Mucosa of stomach (tissue), 1 donor: ENCODE results near the gene MYO1B.
A peak's percentile ranks its signal among the peaks of the same experiment; 100 is the strongest.

Source experiments
- H3K27me3 ChIP-seq: one replicate; pipeline ENCODE4 v1.7.0; 2013; ENCODE audit warnings: mild to moderate bottlenecking, low read length; ENCODE audit not compliant: control insufficient read depth, insufficient read depth
- H3K36me3 ChIP-seq: one replicate; pipeline ENCODE4 v1.7.0; 2013; ENCODE audit warnings: low read length; ENCODE audit not compliant: control insufficient read depth, insufficient read depth
- H3K4me1 ChIP-seq: one replicate; pipeline ENCODE4 v1.7.0; 2013; ENCODE audit warnings: mild to moderate bottlenecking, low read length; ENCODE audit not compliant: control insufficient read depth, insufficient read depth
- H3K4me3 ChIP-seq: one replicate; pipeline ENCODE4 v1.7.0; 2013; ENCODE audit warnings: low read length
- H3K9ac ChIP-seq: one replicate; pipeline ENCODE4 v1.7.0; 2013; ENCODE audit warnings: mild to moderate bottlenecking, low read length, moderate library complexity
- H3K9me3 ChIP-seq: one replicate; pipeline ENCODE4 v1.7.0; 2013; ENCODE audit warnings: mild to moderate bottlenecking, low read length, moderate library complexity; ENCODE audit not compliant: control insufficient read depth
- donor health status: Pancreatic carcinoma.

MYO1B gene

GRCh38 chr2:191245046-191245868 lies at the start of gene MYO1B:
Gene MYO1B, plus strand, starts transcription at chr2:191245404. Its CDS starts 31,492 bp downstream, at chr2:191276896.
- H3K9ac ChIP-seq: peak within 1 kb of the TSS; percentile 74
- H3K9me3 ChIP-seq: no peaks in the 10 kb centered on the region
- H3K36me3 ChIP-seq: no peaks in the 10 kb centered on the region
- peaks cover 6% of the 10 kb centered on the region for H3K4me1 ChIP-seq
- peak within 1 kb of the TSS; percentile 38 for H3K4me3 ChIP-seq
- no peaks in the 10 kb centered on the region for H3K27me3 ChIP-seq

GRCh38 chr2:191197096-191197495 lies 48.1 kb upstream of the MYO1B start:
- H3K36me3 ChIP-seq: no peaks in the 10 kb centered on the region
- no peaks in the 10 kb centered on the region for H3K4me1 ChIP-seq
- no peaks in the 10 kb centered on the region for H3K9me3 ChIP-seq
- H3K4me3 ChIP-seq: no peak overlapping the region
- H3K9ac ChIP-seq: no peak overlapping the region
- H3K27me3 ChIP-seq: no peaks in the 10 kb centered on the region

GRCh38 chr2:191198271-191198670 lies 46.9 kb upstream of the MYO1B start:
- Histone ChIP-seq H3K36me3 (no peaks in the 10 kb centered on the region), H3K9me3 (no peaks in the 10 kb centered on the region), H3K27me3 (no peaks in the 10 kb centered on the region), H3K4me3 (no peak overlapping the region), H3K4me1 (no peaks in the 10 kb centered on the region), H3K9ac (no peak overlapping the region)

GRCh38 chr2:191199929-191200512 lies 45.2 kb upstream of the MYO1B start:
- H3K9ac ChIP-seq: no peak overlapping the region
- H3K4me1 ChIP-seq: no peaks in the 10 kb centered on the region
- no peaks in the 10 kb centered on the region for H3K9me3 ChIP-seq
- no peaks in the 10 kb centered on the region for H3K27me3 ChIP-seq
- H3K36me3 ChIP-seq: no peaks in the 10 kb centered on the region
- H3K4me3 ChIP-seq: no peak overlapping the region

- H3K27me3 ChIP-seq: no peaks in the 10 kb centered on the region
- H3K4me1 ChIP-seq: no peaks in the 10 kb centered on the region
- H3K9me3 ChIP-seq: no peaks in the 10 kb centered on the region
- no peak overlapping the region for H3K4me3 ChIP-seq
- H3K36me3 ChIP-seq: no peaks in the 10 kb centered on the region
- H3K9ac ChIP-seq: no peak overlapping the region
Measured at GRCh38 chr2:191200910-191201309, 44.3 kb upstream of the MYO1B start.

DNA sequence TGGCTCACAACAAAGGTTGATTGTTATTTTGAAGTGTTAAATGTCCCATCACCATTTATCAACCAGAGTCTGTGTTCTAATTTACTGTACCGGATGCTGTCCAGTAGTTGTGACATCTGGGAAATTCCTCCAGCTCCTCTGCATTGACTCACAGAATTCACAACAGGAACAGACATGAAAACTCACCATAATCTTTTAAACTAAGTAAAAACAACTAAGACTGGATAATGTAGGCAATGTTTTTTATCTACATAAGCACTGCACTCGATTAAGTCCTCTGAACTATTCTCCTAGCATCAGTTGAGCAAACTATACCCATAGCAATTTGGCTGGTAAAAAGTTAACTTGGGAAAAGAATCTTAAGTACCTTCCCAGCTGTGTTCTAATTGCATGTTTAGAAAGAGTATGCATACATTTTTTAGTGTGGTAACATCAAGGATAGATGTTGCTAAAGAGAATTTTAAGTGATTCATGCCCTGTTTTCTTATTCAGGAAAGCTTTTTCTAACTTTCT lies 42.9 kb upstream of the MYO1B start:
- Histone ChIP-seq H3K4me3 (no peak overlapping the region), H3K4me1 (no peaks in the 10 kb centered on the region), H3K27me3 (no peaks in the 10 kb centered on the region), H3K36me3 (no peaks in the 10 kb centered on the region), H3K9me3 (no peaks in the 10 kb centered on the region), H3K9ac (no peak overlapping the region)

GRCh38 chr2:191202881-191203397 lies 42.3 kb upstream of the MYO1B start:
- no peaks in the 10 kb centered on the region for H3K36me3 ChIP-seq
- no peaks in the 10 kb centered on the region for H3K4me1 ChIP-seq
- H3K27me3 ChIP-seq: no peaks in the 10 kb centered on the region
- no peaks in the 10 kb centered on the region for H3K9me3 ChIP-seq
- H3K4me3 ChIP-seq: no peak overlapping the region
- no peak overlapping the region for H3K9ac ChIP-seq

DNA sequence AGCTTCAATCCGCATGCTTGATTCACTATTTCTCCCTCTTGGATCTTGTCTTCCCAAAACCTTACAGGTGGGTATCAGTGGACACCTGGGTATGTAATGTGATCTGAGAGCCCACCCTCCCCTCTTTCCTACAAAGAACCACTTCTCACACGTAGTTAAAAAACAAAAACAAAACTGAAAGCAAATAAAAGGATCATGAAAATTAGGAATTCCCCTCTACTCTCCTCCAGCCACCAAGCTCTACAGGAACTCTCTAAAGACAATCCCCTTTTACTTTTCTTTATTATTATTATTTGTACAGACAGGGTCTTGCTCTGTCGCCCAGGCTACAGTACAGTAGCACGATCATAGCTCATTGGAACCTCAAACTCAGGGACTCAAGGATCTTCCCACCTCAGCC lies 40.8 kb upstream of the MYO1B start:
- H3K36me3 ChIP-seq: no peaks in the 10 kb centered on the region
- H3K9me3 ChIP-seq: no peaks in the 10 kb centered on the region
- no peaks in the 10 kb centered on the region for H3K4me1 ChIP-seq
- H3K27me3 ChIP-seq: no peaks in the 10 kb centered on the region
- H3K4me3 ChIP-seq: no peak overlapping the region
- no peak overlapping the region for H3K9ac ChIP-seq

GRCh38 chr2:191206613-191207471 lies 38.4 kb upstream of the MYO1B start:
- no peaks in the 10 kb centered on the region for H3K27me3 ChIP-seq
- no peaks in the 10 kb centered on the region for H3K36me3 ChIP-seq
- H3K4me1 ChIP-seq: no peaks in the 10 kb centered on the region
- no peak overlapping the region for H3K4me3 ChIP-seq
- H3K9ac ChIP-seq: no peak overlapping the region
- no peaks in the 10 kb centered on the region for H3K9me3 ChIP-seq

DNA sequence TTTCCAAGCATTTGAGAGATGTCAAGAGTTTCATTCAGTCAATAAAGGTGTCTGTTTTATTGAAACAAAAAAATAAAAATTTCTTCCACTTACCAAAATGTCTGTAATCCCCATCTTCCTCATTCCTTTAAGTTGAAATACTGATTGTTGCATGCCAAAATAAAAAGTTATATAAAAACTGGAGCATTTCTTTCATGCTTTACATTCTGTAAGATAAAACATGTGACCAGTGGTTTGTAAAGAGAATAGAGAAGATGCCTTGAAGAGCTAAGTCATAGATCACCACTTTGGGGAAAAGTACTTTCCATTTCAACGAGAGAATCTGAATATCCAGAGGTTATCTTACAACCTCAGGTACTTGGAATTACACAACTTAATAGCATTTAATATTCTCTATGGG lies 35.9 kb upstream of the MYO1B start:
- H3K9ac ChIP-seq: no peak overlapping the region
- no peaks in the 10 kb centered on the region for H3K36me3 ChIP-seq
- no peaks in the 10 kb centered on the region for H3K9me3 ChIP-seq
- H3K4me1 ChIP-seq: no peaks in the 10 kb centered on the region
- no peaks in the 10 kb centered on the region for H3K27me3 ChIP-seq
- H3K4me3 ChIP-seq: no peak overlapping the region

DNA sequence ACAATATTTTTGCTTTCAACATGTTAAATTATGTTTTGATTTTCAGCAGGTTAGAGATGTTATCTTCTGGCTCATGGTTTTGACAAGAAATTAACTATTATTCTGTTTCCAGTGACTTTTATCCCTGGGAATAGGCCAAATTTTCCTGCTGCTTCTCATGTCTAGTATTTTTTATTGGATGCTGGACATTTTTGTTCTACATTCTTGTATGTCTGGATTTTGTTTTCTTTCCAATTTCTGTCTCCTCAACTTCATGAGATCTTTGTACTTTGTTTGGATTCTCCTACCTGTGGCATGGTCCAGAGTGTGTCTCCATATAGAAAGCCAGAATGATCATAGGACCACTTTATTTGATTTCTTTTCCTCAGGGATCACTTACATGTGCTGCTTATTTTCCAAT lies 33.1 kb upstream of the MYO1B start:
- no peak overlapping the region for H3K4me3 ChIP-seq
- no peaks in the 10 kb centered on the region for H3K4me1 ChIP-seq
- H3K9ac ChIP-seq: no peak overlapping the region
- no peaks in the 10 kb centered on the region for H3K36me3 ChIP-seq
- no peaks in the 10 kb centered on the region for H3K9me3 ChIP-seq
- no peaks in the 10 kb centered on the region for H3K27me3 ChIP-seq
